CD4-positive, alpha-beta T cell (primary cell): Measurements from ENCODE around the gene PPARD. TPM values are rescaled to one million over a fixed set of nuclear protein-coding genes. Genes with fewer than 3 reads are reported as not detected.

Experiments
- ATAC-seq: fragments of 200-7000 bp; cut with Tn5 transposase; one replicate; pipeline ENCODE4 v1.10.0; 2022; ENCODE audit warnings: mild to moderate bottlenecking; ENCODE audit not compliant: poor library complexity
- CTCF ChIA-PET: fragments of 350-600 bp; sonication (Branson Sonifier 250); formaldehyde crosslinking; loops from one replicate; lab custom pipeline; 2021; ENCODE audit warnings: antibody characterized with exemption, inconsistent platforms; lab: Charles Lee
- POLR2A ChIA-PET: fragments of 350-600 bp; sonication (Branson Sonifier 250); formaldehyde crosslinking; loops from one replicate; lab custom pipeline; 2021; ENCODE audit warnings: antibody characterized with exemption, inconsistent platforms; lab: Charles Lee
- DNase-seq, 14 experiments: peaks; one replicate each; pipeline ENCODE4 v3.0.0-alpha.2; 2013 to 2020; ENCODE audit warnings: mixed read lengths in 2 of 14
- H3K27ac ChIP-seq, 2 donors: one replicate each; pipeline versions ENCODE4 v1.5.1 to v1.7.0; 2013; ENCODE audit warnings: low read length in 2 of 2, low read depth in 1 of 2, mild to moderate bottlenecking in 1 of 2
- H3K27me3 ChIP-seq, 2 experiments: 1 replicate in 1 of 2; 2 replicates in 1 of 2; pipeline versions ENCODE4 v1.6.1 to v1.7.0; 2013; ENCODE audit warnings: low read length in 2 of 2, control low read depth in 1 of 2, mild to moderate bottlenecking in 1 of 2, moderate library complexity in 1 of 2; ENCODE audit not compliant: insufficient read depth in 2 of 2, control insufficient read depth in 1 of 2
- H3K36me3 ChIP-seq: one replicate; pipeline ENCODE4 v1.6.1; 2013; ENCODE audit warnings: low read length, control low read depth; ENCODE audit not compliant: insufficient read depth
- H3K4me1 ChIP-seq: one replicate; pipeline ENCODE4 v1.6.1; 2013; ENCODE audit warnings: low read length, control low read depth; ENCODE audit not compliant: insufficient read depth
- H3K4me3 ChIP-seq: one replicate; pipeline ENCODE4 v1.5.1; 2013; ENCODE audit warnings: mild to moderate bottlenecking, low read length, moderate library complexity
- H3K9me3 ChIP-seq, 2 experiments: 1 replicate in 1 of 2; 2 replicates in 1 of 2; pipeline versions ENCODE4 v1.6.1 to v1.7.0; 2013; ENCODE audit warnings: low read length in 2 of 2, mild to moderate bottlenecking in 2 of 2, control low read depth in 1 of 2, moderate library complexity in 1 of 2; ENCODE audit not compliant: control insufficient read depth in 1 of 2, insufficient read depth in 1 of 2
- H3K27ac Mint-ChIP-seq: one replicate; pipeline ENCODE4 v1.8.0; 2020; ENCODE audit warnings: mixed read lengths
- H3K27me3 Mint-ChIP-seq: one replicate; pipeline ENCODE4 v1.8.0; 2021; ENCODE audit warnings: mixed read lengths
- H3K36me3 Mint-ChIP-seq: one replicate; pipeline ENCODE4 v1.8.0; 2021; ENCODE audit warnings: low read depth, mixed read lengths
- H3K4me1 Mint-ChIP-seq: one replicate; pipeline ENCODE4 v1.8.0; 2021; ENCODE audit warnings: low read depth, mixed read lengths
- H3K4me3 Mint-ChIP-seq: one replicate; pipeline ENCODE4 v1.8.0; 2020; ENCODE audit warnings: mild to moderate bottlenecking, mixed read lengths
- H3K9me3 Mint-ChIP-seq: one replicate; pipeline ENCODE4 v1.8.0; 2020; ENCODE audit warnings: mixed read lengths
- intact Hi-C, 2 experiments: fragments of 100-400 bp; cut with DNase I in 1 of 2; cut with micrococcal nuclease in 1 of 2; formaldehyde crosslinking; loops; one replicate each; pipeline versions ENCODE4 v1.15.1 to v1.9.0; 2023 to 2025; cut with DNase I, micrococcal nuclease
- total RNA-seq, 174 experiments: library from RNA in 2 of 174; stranded (reverse) in 2 of 174; gene quantifications; one replicate each; pipeline ENCODE4 v1.2.3 and lab custom pipeline; 2021 to 2026
- TF ChIP-seq, protein P1 (sequence below): fragments of 200-600 bp; IDR thresholded peaks from one replicate; pipeline ENCODE4 v1.8.0; 2022; ENCODE audit warnings: antibody characterized with exemption, mild to moderate bottlenecking

Gene PPARD
- total RNA-seq, 2 experiments from 2014 or later: 34.1 to 37.0 TPM

DNA sequence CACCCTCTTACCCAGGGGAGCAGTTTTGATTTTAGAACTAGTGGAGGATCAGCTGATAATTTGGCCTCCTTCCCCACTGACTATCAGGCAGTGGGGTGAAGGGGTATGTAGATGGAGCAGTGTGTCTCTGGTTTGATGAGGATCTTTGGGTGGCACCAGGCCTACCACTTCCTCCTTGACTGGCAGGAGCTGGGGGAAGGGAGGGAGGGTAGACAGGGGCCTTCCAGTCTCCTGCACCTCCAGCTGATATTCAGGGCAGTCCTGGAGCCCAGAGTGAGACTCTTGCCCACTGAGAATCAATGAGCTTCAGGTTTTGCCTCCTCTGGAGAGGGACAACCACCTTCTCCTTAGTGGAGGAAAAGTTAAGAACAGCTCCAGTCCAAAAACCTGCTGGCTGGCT, 41.5 kb upstream of the PPARD start:
- peaks cover 70% of the 10 kb centered on the region for H3K36me3 Mint-ChIP-seq
- no peaks in the 10 kb centered on the region for H3K27me3 ChIP-seq
- intact Hi-C loops: loop anchor here in 1 of 2 experiments (1.0 kb wide), 1 partner anchor 10 kb away; no protein-coding TSS in a partner anchor

DNA sequence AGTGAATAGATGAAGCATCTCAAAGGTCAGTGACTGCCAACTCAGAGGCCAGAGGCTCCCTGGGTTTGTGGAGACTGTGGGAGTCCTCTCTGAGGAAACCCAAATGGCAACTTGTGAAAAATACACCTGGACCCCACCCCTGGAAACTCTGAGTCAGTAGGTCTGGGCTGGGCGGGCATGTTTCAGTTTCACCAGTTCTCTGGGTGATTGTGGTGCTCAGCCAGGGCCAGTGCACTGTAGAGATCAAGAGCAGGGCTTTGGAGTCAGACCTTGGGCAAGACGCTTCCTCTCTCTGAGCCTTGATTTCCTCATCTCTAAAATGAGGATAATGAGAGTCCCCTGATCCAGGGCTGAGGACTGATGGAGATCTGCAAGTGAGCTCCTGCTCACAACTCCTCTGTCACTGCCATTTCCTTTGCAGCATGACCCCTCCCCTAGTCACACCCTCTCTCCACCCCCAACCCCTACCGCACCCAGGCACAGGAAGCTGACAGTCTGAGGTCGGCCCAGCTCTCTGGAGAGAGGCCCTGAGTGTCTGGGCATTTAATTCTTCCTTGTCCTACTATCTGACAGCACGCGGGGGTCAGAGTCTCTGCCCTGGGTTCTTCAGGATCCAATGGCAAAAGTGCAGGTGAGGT, 39.6 kb upstream of the PPARD start:
- intact Hi-C loops: no loop called here
- H3K27ac Mint-ChIP-seq: peak overlapping the region; percentile 96
- TF ChIP-seq, protein P1, sequence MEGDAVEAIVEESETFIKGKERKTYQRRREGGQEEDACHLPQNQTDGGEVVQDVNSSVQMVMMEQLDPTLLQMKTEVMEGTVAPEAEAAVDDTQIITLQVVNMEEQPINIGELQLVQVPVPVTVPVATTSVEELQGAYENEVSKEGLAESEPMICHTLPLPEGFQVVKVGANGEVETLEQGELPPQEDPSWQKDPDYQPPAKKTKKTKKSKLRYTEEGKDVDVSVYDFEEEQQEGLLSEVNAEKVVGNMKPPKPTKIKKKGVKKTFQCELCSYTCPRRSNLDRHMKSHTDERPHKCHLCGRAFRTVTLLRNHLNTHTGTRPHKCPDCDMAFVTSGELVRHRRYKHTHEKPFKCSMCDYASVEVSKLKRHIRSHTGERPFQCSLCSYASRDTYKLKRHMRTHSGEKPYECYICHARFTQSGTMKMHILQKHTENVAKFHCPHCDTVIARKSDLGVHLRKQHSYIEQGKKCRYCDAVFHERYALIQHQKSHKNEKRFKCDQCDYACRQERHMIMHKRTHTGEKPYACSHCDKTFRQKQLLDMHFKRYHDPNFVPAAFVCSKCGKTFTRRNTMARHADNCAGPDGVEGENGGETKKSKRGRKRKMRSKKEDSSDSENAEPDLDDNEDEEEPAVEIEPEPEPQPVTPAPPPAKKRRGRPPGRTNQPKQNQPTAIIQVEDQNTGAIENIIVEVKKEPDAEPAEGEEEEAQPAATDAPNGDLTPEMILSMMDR: no peak
- Histone ChIP-seq H3K4me3 (peak overlapping the region; percentile 67), H3K4me1 (peaks cover 85% of the 10 kb centered on the region), H3K27ac (peak overlapping the region; percentile 88 to 91), H3K27me3 (no peaks in the 10 kb centered on the region), H3K36me3 (peaks cover 29% of the 10 kb centered on the region), H3K9me3 (no peaks in the 10 kb centered on the region)
- peak overlapping the region; percentile 87 for H3K4me3 Mint-ChIP-seq
- no peaks in the 10 kb centered on the region for H3K27me3 Mint-ChIP-seq
- peak; percentile 75 to 94 (median 86) for DNase-seq
- peaks cover 74% of the 10 kb centered on the region for H3K36me3 Mint-ChIP-seq
- POLR2A ChIA-PET: interaction anchor here (0.6 to 2.2 kb wide), 18 partner anchors 9 to 165 kb away, joined by 3 to 38 read pairs (median 5); partner anchors contain the start of genes FANCE and RPL10A
- H3K9me3 Mint-ChIP-seq: no peaks in the 10 kb centered on the region
- CTCF ChIA-PET: interaction anchor here (0.7 to 1.6 kb wide), 9 partner anchors 9 to 147 kb away, joined by 3 to 10 read pairs (median 4); no protein-coding TSS in a partner anchor
- ATAC-seq: peak; percentile 86
- peaks cover 77% of the 10 kb centered on the region for H3K4me1 Mint-ChIP-seq

More for the DNA sequence above, 41.5 kb upstream of the PPARD start:
- Mint-ChIP-seq H3K9me3 (no peaks in the 10 kb centered on the region), H3K4me1 (peaks cover 70% of the 10 kb centered on the region), H3K27me3 (no peaks in the 10 kb centered on the region), H3K4me3 (peak overlapping the region; percentile 87), H3K27ac (peak overlapping the region; percentile 96)
- ChIA-PET CTCF (interaction anchor here (0.9 to 2.6 kb wide), 5 partner anchors 11 to 167 kb away, joined by 3 to 11 read pairs (median 6); no protein-coding TSS in a partner anchor), POLR2A (interaction anchor here (0.7 to 9.2 kb wide), 12 partner anchors 11 to 432 kb away, joined by 3 to 94 read pairs (median 4); partner anchors contain the start of genes FANCE, PPARD, RPL10A and ZNF76)
- peak; percentile 45 for ATAC-seq
- TF ChIP-seq, protein P1: no peak
- H3K36me3 ChIP-seq: peaks cover 27% of the 10 kb centered on the region
- peaks cover 79% of the 10 kb centered on the region for H3K4me1 ChIP-seq
- peak overlapping the region; percentile 88 to 91 for H3K27ac ChIP-seq
- peak overlapping the region; percentile 81 for H3K4me3 ChIP-seq
- H3K9me3 ChIP-seq: no peaks in the 10 kb centered on the region
- DNase-seq: peak in 13 of 14 experiments; percentile 40 to 86 (median 59)

DNA sequence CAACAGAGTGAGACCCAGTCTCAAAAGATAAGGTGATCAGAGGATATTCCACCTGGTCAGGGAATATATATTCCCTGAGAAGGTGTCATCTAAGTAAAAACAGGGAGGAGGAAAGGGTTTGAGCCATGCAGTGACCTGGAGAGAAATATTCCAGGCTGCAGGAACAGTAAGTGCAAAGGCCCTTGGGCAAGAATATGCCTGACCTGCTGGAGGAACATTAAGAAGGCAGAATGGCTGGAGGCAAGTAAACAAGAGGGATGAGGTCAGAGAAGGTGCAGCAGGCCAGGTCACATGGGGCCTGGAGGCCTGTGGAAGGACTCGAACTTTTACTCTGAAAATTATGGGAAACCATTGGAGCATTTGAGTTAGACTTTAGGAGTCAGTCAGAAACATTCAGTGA, 38.1 kb upstream of the PPARD start:
- H3K27ac Mint-ChIP-seq: peak overlapping the region; percentile 96
- POLR2A ChIA-PET: interaction anchor here (0.7 to 2.2 kb wide), 5 partner anchors 11 to 423 kb away, joined by 3 to 6 read pairs (median 5); partner anchors contain the start of genes FKBP5 and RPL10A

More for the DNA sequence above, 38.1 kb upstream of the PPARD start:
- intact Hi-C loops: no loop called here
- no peaks in the 10 kb centered on the region for H3K9me3 ChIP-seq
- H3K4me3 Mint-ChIP-seq: peak overlapping the region; percentile 87
- peaks cover 94% of the 10 kb centered on the region for H3K4me1 ChIP-seq
- H3K36me3 Mint-ChIP-seq: peaks cover 76% of the 10 kb centered on the region
- peaks cover 37% of the 10 kb centered on the region for H3K36me3 ChIP-seq
- TF ChIP-seq, protein P1: no peak
- CTCF ChIA-PET: interaction anchor here (0.9 to 1.6 kb wide), 5 partner anchors 8 to 163 kb away, joined by 3 to 5 read pairs (median 3); no protein-coding TSS in a partner anchor
- DNase-seq (no peak), ATAC-seq (no peak)
- peak overlapping the region; percentile 88 to 91 for H3K27ac ChIP-seq
- no peaks in the 10 kb centered on the region for H3K27me3 Mint-ChIP-seq
- H3K27me3 ChIP-seq: no peaks in the 10 kb centered on the region
- peaks cover 83% of the 10 kb centered on the region for H3K4me1 Mint-ChIP-seq
- no peaks in the 10 kb centered on the region for H3K9me3 Mint-ChIP-seq
- peak overlapping the region; percentile 67 for H3K4me3 ChIP-seq
